IMR-90 (cell line): Measurements from ENCODE around the gene ADAMTS12.

Source experiments
- CEBPB ChIP-seq: IDR thresholded peaks from 2 replicates; pipeline ENCODE4 v1.6.1; 2012; ENCODE audit warnings: low read depth, low read length, improper control_type of control experiment
- ELK1 ChIP-seq: fragments of 150-350 bp; IDR thresholded peaks from 2 replicates; pipeline ENCODE4 v1.6.1; 2016; ENCODE audit warnings: low read depth, mild to moderate bottlenecking, low read length, moderate library complexity, borderline replicate concordance
- FOS ChIP-seq: fragments of 150-350 bp; IDR thresholded peaks from 2 replicates; pipeline ENCODE4 v1.6.1; 2016; ENCODE audit warnings: low read depth, low read length
- MAFK ChIP-seq: IDR thresholded peaks from 2 replicates; pipeline ENCODE4 v1.6.1; 2012; ENCODE audit warnings: low read depth, low read length, improper control_type of control experiment
- MAZ ChIP-seq: IDR thresholded peaks from 2 replicates; pipeline ENCODE4 v1.6.1; 2012; ENCODE audit warnings: low read depth, mild to moderate bottlenecking, low read length, improper control_type of control experiment, moderate library complexity, borderline replicate concordance
- MXI1 ChIP-seq: IDR thresholded peaks from 2 replicates; pipeline ENCODE4 v1.6.1; 2012; ENCODE audit warnings: low read depth, mild to moderate bottlenecking, low read length, moderate library complexity, borderline replicate concordance
- NFE2L2 ChIP-seq: fragments of 150-350 bp; IDR thresholded peaks from 2 replicates; pipeline ENCODE4 v1.6.1; 2016; ENCODE audit warnings: low read depth, mild to moderate bottlenecking, low read length
- POLR2A ChIP-seq: IDR thresholded peaks from 2 replicates; pipeline ENCODE4 v1.6.1; 2012; ENCODE audit warnings: mild to moderate bottlenecking, low read depth, low read length
- RFX5 ChIP-seq: IDR thresholded peaks from 2 replicates; pipeline ENCODE4 v1.8.0; 2012; ENCODE audit warnings: low read depth, mild to moderate bottlenecking, low read length, moderate library complexity
- SMC3 ChIP-seq: fragments of 150-350 bp; IDR thresholded peaks from 2 replicates; pipeline ENCODE4 v1.6.1; 2016; ENCODE audit warnings: low read depth, mild to moderate bottlenecking, antibody characterized with exemption, low read length, moderate library complexity
- USF2 ChIP-seq: fragments of 150-350 bp; IDR thresholded peaks from 2 replicates; pipeline ENCODE4 v1.6.1; 2017; ENCODE audit warnings: mild to moderate bottlenecking, antibody characterized with exemption, low read length, low read depth
- TF ChIP-seq, protein P1 (sequence below): conservative IDR thresholded peaks from 2 replicates; pipeline ENCODE4 v1.5.1; 2012; ENCODE audit warnings: mild to moderate bottlenecking, low read depth, low read length, improper control_type of control experiment

GRCh38 chr5:33817301-33817700 lies 74.5 kb downstream of the ADAMTS12 start:
- TF ChIP-seq, protein P1, sequence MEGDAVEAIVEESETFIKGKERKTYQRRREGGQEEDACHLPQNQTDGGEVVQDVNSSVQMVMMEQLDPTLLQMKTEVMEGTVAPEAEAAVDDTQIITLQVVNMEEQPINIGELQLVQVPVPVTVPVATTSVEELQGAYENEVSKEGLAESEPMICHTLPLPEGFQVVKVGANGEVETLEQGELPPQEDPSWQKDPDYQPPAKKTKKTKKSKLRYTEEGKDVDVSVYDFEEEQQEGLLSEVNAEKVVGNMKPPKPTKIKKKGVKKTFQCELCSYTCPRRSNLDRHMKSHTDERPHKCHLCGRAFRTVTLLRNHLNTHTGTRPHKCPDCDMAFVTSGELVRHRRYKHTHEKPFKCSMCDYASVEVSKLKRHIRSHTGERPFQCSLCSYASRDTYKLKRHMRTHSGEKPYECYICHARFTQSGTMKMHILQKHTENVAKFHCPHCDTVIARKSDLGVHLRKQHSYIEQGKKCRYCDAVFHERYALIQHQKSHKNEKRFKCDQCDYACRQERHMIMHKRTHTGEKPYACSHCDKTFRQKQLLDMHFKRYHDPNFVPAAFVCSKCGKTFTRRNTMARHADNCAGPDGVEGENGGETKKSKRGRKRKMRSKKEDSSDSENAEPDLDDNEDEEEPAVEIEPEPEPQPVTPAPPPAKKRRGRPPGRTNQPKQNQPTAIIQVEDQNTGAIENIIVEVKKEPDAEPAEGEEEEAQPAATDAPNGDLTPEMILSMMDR = no peak
- TF ChIP-seq SMC3 = no peak
- no peak for TF ChIP-seq MAFK
- no peak for TF ChIP-seq POLR2A
- no peak for TF ChIP-seq CEBPB
- TF ChIP-seq NFE2L2 = no peak
- no peak for TF ChIP-seq ELK1
- TF ChIP-seq USF2 = no peak
- TF ChIP-seq RFX5 = no peak
- TF ChIP-seq MXI1 = no peak
- TF ChIP-seq MAZ = no peak
- TF ChIP-seq FOS = no peak
